MM.1S (cell line): ENCODE measurements around the gene PM20D1.

Source experiments
- DNase-seq: peaks from one replicate; pipeline ENCODE4 v3.0.0-alpha.2; 2015
- H2AFZ ChIP-seq: fragments of 300-600 bp; sonication (generic); 2 replicates; pipeline ENCODE4 v1.6.0; 2016; ENCODE audit warnings: antibody characterized with exemption, low read length
- H3F3A ChIP-seq: fragments of 300-600 bp; sonication (generic); 2 replicates; pipeline ENCODE4 v1.6.1; 2016; ENCODE audit warnings: mild to moderate bottlenecking, antibody characterized with exemption, low read length, moderate library complexity, mixed read lengths; ENCODE audit not compliant: insufficient read depth
- H3K27ac ChIP-seq: fragments of 300-600 bp; sonication (generic); 2 replicates; pipeline ENCODE4 v1.5.1; 2016; ENCODE audit warnings: mild to moderate bottlenecking, low read length
- H3K27me3 ChIP-seq: fragments of 300-600 bp; sonication (generic); replicated peaks from 2 replicates; pipeline ENCODE4 v1.6.0; 2016; ENCODE audit warnings: low read length; ENCODE audit not compliant: insufficient read depth
- H3K36me3 ChIP-seq: fragments of 300-600 bp; sonication (generic); replicated peaks from 2 replicates; pipeline ENCODE4 v1.6.1; 2016; ENCODE audit warnings: mild to moderate bottlenecking, low read length, mixed read lengths; ENCODE audit not compliant: insufficient read depth
- H3K4me1 ChIP-seq: fragments of 300-600 bp; sonication (generic); 2 replicates; pipeline ENCODE4 v1.6.1; 2016; ENCODE audit warnings: low read length, mixed read lengths
- H3K4me2 ChIP-seq: fragments of 300-600 bp; sonication (generic); 2 replicates; pipeline ENCODE4 v1.6.0; 2016; ENCODE audit warnings: low read depth, low read length
- H3K4me3 ChIP-seq: fragments of 300-600 bp; sonication (generic); 2 replicates; pipeline ENCODE4 v1.5.1; 2016; ENCODE audit warnings: low read length, mixed read lengths
- H3K79me2 ChIP-seq: fragments of 300-600 bp; sonication (generic); 2 replicates; pipeline ENCODE4 v1.6.1; 2016; ENCODE audit warnings: mixed run types, low read length, mixed read lengths
- H3K9ac ChIP-seq: fragments of 300-600 bp; sonication (generic); 2 replicates; pipeline ENCODE4 v1.6.1; 2016; ENCODE audit warnings: low read length, mixed read lengths
- H3K9me2 ChIP-seq: fragments of 300-600 bp; sonication (generic); replicated peaks from 2 replicates; pipeline ENCODE4 v1.6.1; 2016; ENCODE audit warnings: mild to moderate bottlenecking, low read length, mixed read lengths; ENCODE audit not compliant: insufficient read depth
- H3K9me3 ChIP-seq: fragments of 300-600 bp; sonication (generic); replicated peaks from 2 replicates; pipeline ENCODE4 v1.6.1; 2016; ENCODE audit warnings: mild to moderate bottlenecking, low read length, mixed read lengths; ENCODE audit not compliant: insufficient read depth
- H4K20me1 ChIP-seq: fragments of 300-600 bp; sonication (generic); 2 replicates; pipeline ENCODE4 v1.6.1; 2016; ENCODE audit warnings: mild to moderate bottlenecking, low read length, moderate library complexity, mixed read lengths; ENCODE audit not compliant: insufficient read depth
- EZH2 ChIP-seq: fragments of 300-600 bp; sonication (generic); optimal IDR thresholded peaks from 2 replicates; pipeline ENCODE3; 2017; ENCODE audit warnings: low read depth, mild to moderate bottlenecking, antibody characterized with exemption, low read length, mixed read lengths
- EZH2phosphoT487 ChIP-seq: fragments of 300-600 bp; sonication (generic); IDR thresholded peaks from 2 replicates; pipeline ENCODE4 v1.6.1; 2018; ENCODE audit warnings: antibody characterized with exemption, low read length
- TF ChIP-seq, protein P1 (sequence below): fragments of 300-600 bp; sonication (generic); IDR thresholded peaks from 2 replicates; pipeline ENCODE4 v1.5.1; 2016; ENCODE audit warnings: antibody characterized with exemption, low read length, mixed read lengths

The PM20D1 gene

DNA sequence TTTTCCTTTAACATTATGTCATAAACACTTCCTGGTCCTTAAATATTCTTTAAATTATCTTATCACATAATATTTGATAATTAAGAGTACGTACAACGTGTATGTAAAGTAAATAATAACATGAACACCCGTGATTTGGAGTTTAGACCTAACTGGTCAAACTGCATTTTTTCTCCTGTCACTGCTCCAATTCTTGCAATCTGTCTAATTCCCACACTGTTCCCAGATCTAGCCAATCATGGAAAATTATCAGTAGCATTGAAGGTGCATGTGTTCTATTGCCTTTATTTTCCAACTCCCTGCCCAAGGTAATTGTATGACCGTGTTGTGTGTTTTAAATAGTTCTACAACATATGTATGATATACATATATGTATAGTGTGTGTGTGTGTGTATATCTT, 2.1 kb upstream of the PM20D1 start:
- Histone ChIP-seq H3K4me2 (no peak overlapping the region), H3K27me3 (no peaks in the 10 kb centered on the region), H3K4me3 (no peak overlapping the region), H4K20me1 (no peaks in the 10 kb centered on the region), H2AFZ (no peak overlapping the region), H3F3A (peaks cover 8% of the 10 kb centered on the region; the same call in 1 of the 2 replicates), H3K27ac (no peak overlapping the region), H3K9me2 (no peaks in the 10 kb centered on the region), H3K9ac (no peak overlapping the region), H3K9me3 (no peaks in the 10 kb centered on the region), H3K4me1 (peaks cover 15% of the 10 kb centered on the region; the same call in 1 of the 2 replicates), H3K79me2 (no peaks in the 10 kb centered on the region), H3K36me3 (no peaks in the 10 kb centered on the region)
- TF ChIP-seq, protein P1, sequence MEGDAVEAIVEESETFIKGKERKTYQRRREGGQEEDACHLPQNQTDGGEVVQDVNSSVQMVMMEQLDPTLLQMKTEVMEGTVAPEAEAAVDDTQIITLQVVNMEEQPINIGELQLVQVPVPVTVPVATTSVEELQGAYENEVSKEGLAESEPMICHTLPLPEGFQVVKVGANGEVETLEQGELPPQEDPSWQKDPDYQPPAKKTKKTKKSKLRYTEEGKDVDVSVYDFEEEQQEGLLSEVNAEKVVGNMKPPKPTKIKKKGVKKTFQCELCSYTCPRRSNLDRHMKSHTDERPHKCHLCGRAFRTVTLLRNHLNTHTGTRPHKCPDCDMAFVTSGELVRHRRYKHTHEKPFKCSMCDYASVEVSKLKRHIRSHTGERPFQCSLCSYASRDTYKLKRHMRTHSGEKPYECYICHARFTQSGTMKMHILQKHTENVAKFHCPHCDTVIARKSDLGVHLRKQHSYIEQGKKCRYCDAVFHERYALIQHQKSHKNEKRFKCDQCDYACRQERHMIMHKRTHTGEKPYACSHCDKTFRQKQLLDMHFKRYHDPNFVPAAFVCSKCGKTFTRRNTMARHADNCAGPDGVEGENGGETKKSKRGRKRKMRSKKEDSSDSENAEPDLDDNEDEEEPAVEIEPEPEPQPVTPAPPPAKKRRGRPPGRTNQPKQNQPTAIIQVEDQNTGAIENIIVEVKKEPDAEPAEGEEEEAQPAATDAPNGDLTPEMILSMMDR: no peak
- TF ChIP-seq EZH2 (no peak), EZH2phosphoT487 (no peak)
- no peak for DNase-seq

DNA sequence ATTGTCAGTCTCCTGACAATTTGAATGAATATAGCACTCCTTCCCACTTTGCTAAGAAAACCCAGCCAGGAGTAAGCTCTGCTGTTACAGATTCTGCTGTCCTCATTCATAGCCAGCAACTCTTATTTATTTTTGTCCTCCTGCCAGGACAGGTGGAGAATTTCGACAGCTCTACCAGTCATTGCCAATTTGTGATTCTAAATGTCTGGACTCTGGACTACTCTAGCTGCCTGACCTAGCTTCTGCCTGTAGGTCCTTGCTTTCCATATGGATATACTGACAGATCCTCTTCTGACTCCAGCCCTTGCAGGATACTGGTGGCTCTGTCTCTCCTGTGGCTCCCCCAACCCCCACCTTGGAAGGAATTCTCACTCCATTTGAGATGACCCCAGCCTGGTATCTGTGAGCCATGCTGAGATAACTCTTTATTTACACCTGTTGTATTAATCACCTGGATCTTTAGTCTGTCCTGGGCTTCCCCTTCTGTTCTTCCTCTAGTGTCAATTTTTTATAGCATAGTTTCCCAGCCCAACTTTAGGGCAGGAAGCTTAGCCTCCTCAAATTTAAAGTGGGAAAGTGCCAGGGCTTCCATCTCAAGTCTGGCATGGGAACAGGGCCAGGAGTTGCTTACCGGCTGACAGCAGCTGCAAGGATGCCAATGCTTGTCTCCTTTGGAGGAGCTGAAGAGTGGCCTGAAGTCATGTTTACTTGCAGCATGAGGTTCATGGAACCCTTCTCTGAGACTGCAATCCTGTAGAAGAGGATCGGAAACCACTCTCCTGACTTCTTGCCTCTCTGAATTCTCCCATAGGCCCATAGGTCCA, 6.7 kb downstream of the PM20D1 start:
- TF ChIP-seq EZH2: no peak
- TF ChIP-seq EZH2phosphoT487: no peak
- TF ChIP-seq, protein P1: no peak
- H3K9ac ChIP-seq: no peak overlapping the region

DNA sequence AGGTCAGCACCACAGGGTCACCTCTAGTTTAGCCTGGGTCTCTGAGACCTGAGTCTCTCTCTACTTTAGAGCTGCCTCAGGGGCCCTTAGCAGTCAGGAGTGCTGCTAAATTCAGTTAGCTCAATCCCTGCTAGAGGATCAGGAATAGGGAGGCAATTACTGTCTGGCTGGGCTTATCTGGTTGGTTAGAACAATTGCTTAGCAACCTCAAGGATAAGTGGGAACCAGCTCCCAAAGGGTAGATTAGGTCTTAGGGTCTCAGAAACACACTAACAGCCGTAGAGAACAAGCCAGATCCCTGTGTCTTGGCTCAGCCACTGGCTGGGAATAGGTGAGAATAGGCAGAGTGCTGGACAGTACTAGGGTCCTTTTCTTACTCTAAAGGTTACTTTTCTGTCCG, 7.7 kb downstream of the PM20D1 start:
- Histone ChIP-seq H3K27ac (no peak overlapping the region), H3K9me2 (no peaks in the 10 kb centered on the region), H3K4me1 (no peaks in the 10 kb centered on the region), H2AFZ (no peak overlapping the region), H3K36me3 (no peaks in the 10 kb centered on the region), H3K79me2 (no peaks in the 10 kb centered on the region), H3K4me2 (no peak overlapping the region), H3K4me3 (no peak overlapping the region), H3F3A (no peaks in the 10 kb centered on the region), H3K9ac (no peak overlapping the region), H3K9me3 (no peaks in the 10 kb centered on the region), H4K20me1 (no peaks in the 10 kb centered on the region), H3K27me3 (no peaks in the 10 kb centered on the region)
- DNase-seq: no peak
- no peak for TF ChIP-seq EZH2phosphoT487
- TF ChIP-seq, protein P1: no peak
- TF ChIP-seq EZH2: no peak

More for the DNA sequence above, 6.7 kb downstream of the PM20D1 start:
- Histone ChIP-seq H3K9me3 (no peaks in the 10 kb centered on the region), H3K36me3 (no peaks in the 10 kb centered on the region), H3K9me2 (no peaks in the 10 kb centered on the region), H3K4me2 (no peak overlapping the region), H3K4me1 (no peaks in the 10 kb centered on the region), H3K27me3 (no peaks in the 10 kb centered on the region), H3K27ac (no peak overlapping the region), H3F3A (no peaks in the 10 kb centered on the region), H3K4me3 (no peak overlapping the region), H3K79me2 (no peaks in the 10 kb centered on the region), H2AFZ (no peak overlapping the region), H4K20me1 (no peaks in the 10 kb centered on the region)
- DNase-seq: no peak
